ENCODE data around the gene ABT1. TPM values are rescaled to one million over a fixed set of nuclear protein-coding genes. Genes with fewer than 3 reads are reported as not detected.
A peak's percentile ranks its signal among the peaks of the same experiment; 100 is the strongest.

ABT1 gene
- total and polyA plus RNA-seq, 2 donors (not counting 1 experiment from before 2014, with no cell fraction given) = 8.3 to 13.4 TPM

DNA sequence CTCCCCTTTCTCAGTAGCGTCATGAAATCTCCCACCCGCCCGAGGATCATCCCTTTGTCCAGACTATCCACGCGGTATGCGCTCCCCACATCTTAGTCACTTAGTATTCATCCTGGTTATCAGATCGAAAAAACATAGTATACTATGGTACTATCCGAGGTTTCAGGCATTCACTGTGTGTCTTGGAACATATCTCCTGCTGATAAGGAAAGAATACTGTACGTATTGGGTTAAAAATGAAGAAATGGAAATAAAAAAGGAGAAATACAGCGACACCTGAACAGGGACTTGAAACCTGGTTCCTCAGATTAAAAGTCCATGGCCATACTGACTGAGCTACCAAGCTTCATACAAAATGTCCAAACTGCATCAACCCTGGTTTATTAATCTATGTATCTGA, 44.5 kb upstream of the ABT1 start:
- Histone ChIP-seq H3K9me3 (ENCODE audit: control insufficient read depth, insufficient read depth, low read depth, low read length) (no peaks in the 10 kb centered on the region), H3K79me2 (ENCODE audit: control insufficient read depth, insufficient read depth, low read length) (no peaks in the 10 kb centered on the region), H2AFZ (ENCODE audit: low read length) (no peak overlapping the region), H4K20me1 (ENCODE audit: control insufficient read depth, extremely low read depth, insufficient read depth, low read length) (no peaks in the 10 kb centered on the region), H3K4me1 (ENCODE audit: control insufficient read depth, extremely low read depth, insufficient read depth, low read length) (no peaks in the 10 kb centered on the region), H3K27me3 (ENCODE audit: control insufficient read depth, insufficient read depth, low read length) (no peaks in the 10 kb centered on the region), H3K36me3 (ENCODE audit: control insufficient read depth, insufficient read depth, low read length) (no peaks in the 10 kb centered on the region), H3K27ac (ENCODE audit: insufficient read depth, low read length) (no peak overlapping the region), H3K4me2 (ENCODE audit: extremely low read depth, insufficient read depth, low read length) (no peak overlapping the region), H3K4me3 (replicated peaks in 1 of 4; ENCODE audit: control extremely low read depth in 1 of 4, insufficient read depth in 1 of 4, low read depth in 3 of 4, low read length in 4 of 4) (no peak overlapping the region), H3K9ac (ENCODE audit: insufficient read depth, low read length) (no peak overlapping the region)
- TF ChIP-seq, protein P1, sequence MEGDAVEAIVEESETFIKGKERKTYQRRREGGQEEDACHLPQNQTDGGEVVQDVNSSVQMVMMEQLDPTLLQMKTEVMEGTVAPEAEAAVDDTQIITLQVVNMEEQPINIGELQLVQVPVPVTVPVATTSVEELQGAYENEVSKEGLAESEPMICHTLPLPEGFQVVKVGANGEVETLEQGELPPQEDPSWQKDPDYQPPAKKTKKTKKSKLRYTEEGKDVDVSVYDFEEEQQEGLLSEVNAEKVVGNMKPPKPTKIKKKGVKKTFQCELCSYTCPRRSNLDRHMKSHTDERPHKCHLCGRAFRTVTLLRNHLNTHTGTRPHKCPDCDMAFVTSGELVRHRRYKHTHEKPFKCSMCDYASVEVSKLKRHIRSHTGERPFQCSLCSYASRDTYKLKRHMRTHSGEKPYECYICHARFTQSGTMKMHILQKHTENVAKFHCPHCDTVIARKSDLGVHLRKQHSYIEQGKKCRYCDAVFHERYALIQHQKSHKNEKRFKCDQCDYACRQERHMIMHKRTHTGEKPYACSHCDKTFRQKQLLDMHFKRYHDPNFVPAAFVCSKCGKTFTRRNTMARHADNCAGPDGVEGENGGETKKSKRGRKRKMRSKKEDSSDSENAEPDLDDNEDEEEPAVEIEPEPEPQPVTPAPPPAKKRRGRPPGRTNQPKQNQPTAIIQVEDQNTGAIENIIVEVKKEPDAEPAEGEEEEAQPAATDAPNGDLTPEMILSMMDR (conservative IDR thresholded peaks at IDR 0.05 in 1 of 2, IDR thresholded peaks at IDR 0.05 in 1 of 2; ENCODE audit: low read depth in 1 of 2, low read length in 2 of 2) = no peak
- no peak for TF ChIP-seq EZH2 (IDR thresholded peaks at IDR 0.05; ENCODE audit: low read length, missing control alignments)
- no peak for DNase-seq (ENCODE audit: low read depth in 2 of 2)

DNA sequence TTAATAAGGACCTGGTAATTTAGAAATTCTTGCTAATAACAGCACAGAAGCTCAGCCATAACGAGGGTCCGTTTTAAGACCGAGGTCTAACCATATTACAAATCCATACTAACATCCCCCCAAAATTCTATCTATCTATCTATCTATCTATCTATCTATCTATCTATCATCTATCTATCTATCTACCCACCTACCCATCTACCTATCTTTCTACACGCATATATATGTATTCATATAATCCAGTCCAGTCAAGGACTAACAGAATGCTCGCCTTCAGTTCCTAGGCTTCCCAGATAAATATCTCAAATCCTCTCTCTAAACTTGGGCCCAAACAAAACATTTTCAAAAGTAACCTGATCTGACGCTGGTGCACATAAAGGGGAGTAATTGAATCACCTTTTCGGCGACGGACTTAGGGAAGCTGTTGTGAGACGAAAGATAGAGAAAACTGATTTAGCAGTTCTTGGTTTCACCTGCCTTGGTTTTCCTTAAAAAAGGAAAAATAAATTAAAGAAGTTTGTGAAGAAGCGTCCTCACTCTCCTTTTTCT, 44.0 kb upstream of the ABT1 start:
- H3K4me2 ChIP-seq (ENCODE audit: extremely low read depth, insufficient read depth, low read length) = peak overlapping the region; percentile 63
- DNase-seq (ENCODE audit: low read depth in 2 of 2) = no peak
- TF ChIP-seq, protein P1 (conservative IDR thresholded peaks at IDR 0.05 in 1 of 2, IDR thresholded peaks at IDR 0.05 in 1 of 2; ENCODE audit: low read depth in 1 of 2, low read length in 2 of 2) = no peak
- H3K27me3 ChIP-seq (ENCODE audit: control insufficient read depth, insufficient read depth, low read length) = no peaks in the 10 kb centered on the region
- no peaks in the 10 kb centered on the region for H3K36me3 ChIP-seq (ENCODE audit: control insufficient read depth, insufficient read depth, low read length)
- H3K9ac ChIP-seq (ENCODE audit: insufficient read depth, low read length) = no peak overlapping the region
- no peak overlapping the region for H2AFZ ChIP-seq (ENCODE audit: low read length)
- H3K27ac ChIP-seq (ENCODE audit: insufficient read depth, low read length) = no peak overlapping the region
- H3K4me3 ChIP-seq (replicated peaks in 1 of 4; ENCODE audit: control extremely low read depth in 1 of 4, insufficient read depth in 1 of 4, low read depth in 3 of 4, low read length in 4 of 4) = peak overlapping the region; percentile 37 to 82 (median 52)
- H4K20me1 ChIP-seq (ENCODE audit: control insufficient read depth, extremely low read depth, insufficient read depth, low read length) = no peaks in the 10 kb centered on the region
- H3K9me3 ChIP-seq (ENCODE audit: control insufficient read depth, insufficient read depth, low read depth, low read length) = no peaks in the 10 kb centered on the region
- H3K4me1 ChIP-seq (ENCODE audit: control insufficient read depth, extremely low read depth, insufficient read depth, low read length) = no peaks in the 10 kb centered on the region
- H3K79me2 ChIP-seq (ENCODE audit: control insufficient read depth, insufficient read depth, low read length) = no peaks in the 10 kb centered on the region

DNA sequence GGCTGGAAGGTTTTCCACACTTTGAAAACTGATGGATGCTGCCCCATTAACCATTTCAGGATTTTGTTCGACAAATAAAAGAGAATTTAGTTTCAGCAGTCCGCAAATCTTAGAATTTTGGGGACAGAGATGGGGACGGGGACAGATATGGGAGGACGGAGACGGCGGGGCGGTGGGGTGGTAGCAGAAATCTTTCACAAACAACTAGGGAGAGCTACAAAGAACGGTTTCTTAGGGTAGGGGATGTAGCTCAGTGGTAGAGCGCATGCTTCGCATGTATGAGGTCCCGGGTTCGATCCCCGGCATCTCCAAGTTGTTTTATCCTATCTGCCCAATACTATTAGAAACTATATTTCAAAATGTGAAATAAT, 43.5 kb upstream of the ABT1 start:
- peak overlapping the region; percentile 37 to 82 (median 56) for H3K4me3 ChIP-seq (replicated peaks in 1 of 4; ENCODE audit: control extremely low read depth in 1 of 4, insufficient read depth in 1 of 4, low read depth in 3 of 4, low read length in 4 of 4)
- no peaks in the 10 kb centered on the region for H4K20me1 ChIP-seq (ENCODE audit: control insufficient read depth, extremely low read depth, insufficient read depth, low read length)
- no peak for TF ChIP-seq EZH2 (IDR thresholded peaks at IDR 0.05; ENCODE audit: low read length, missing control alignments)
- TF ChIP-seq, protein P1 (conservative IDR thresholded peaks at IDR 0.05 in 1 of 2, IDR thresholded peaks at IDR 0.05 in 1 of 2; ENCODE audit: low read depth in 1 of 2, low read length in 2 of 2) = no peak
- H3K79me2 ChIP-seq (ENCODE audit: control insufficient read depth, insufficient read depth, low read length) = no peaks in the 10 kb centered on the region
- no peak overlapping the region for H3K27ac ChIP-seq (ENCODE audit: insufficient read depth, low read length)
- H3K9ac ChIP-seq (ENCODE audit: insufficient read depth, low read length) = no peak overlapping the region
- no peaks in the 10 kb centered on the region for H3K36me3 ChIP-seq (ENCODE audit: control insufficient read depth, insufficient read depth, low read length)
- H2AFZ ChIP-seq (ENCODE audit: low read length) = no peak overlapping the region
- H3K9me3 ChIP-seq (ENCODE audit: control insufficient read depth, insufficient read depth, low read depth, low read length) = no peaks in the 10 kb centered on the region
- H3K27me3 ChIP-seq (ENCODE audit: control insufficient read depth, insufficient read depth, low read length) = no peaks in the 10 kb centered on the region
- peak overlapping the region; percentile 82 for H3K4me2 ChIP-seq (ENCODE audit: extremely low read depth, insufficient read depth, low read length)
- no peaks in the 10 kb centered on the region for H3K4me1 ChIP-seq (ENCODE audit: control insufficient read depth, extremely low read depth, insufficient read depth, low read length)
- DNase-seq (ENCODE audit: low read depth in 2 of 2) = peak; percentile 56 to 86

All from fibroblast of lung (primary cell).